ENCODE results near the gene NCKAP5. TPM values are rescaled to one million over a fixed set of nuclear protein-coding genes. Genes with fewer than 3 reads are reported as not detected.

Gene NCKAP5
- total and polyA plus RNA-seq, 2 of the 8 experiments (the other 6 are each of a cell fraction or from before 2014, with no cell fraction given), result 0.27 to 0.86 TPM

GRCh38 chr2:133378386-133378785 is 189.9 kb downstream of the NCKAP5 start:
- no peaks in the 10 kb centered on the region for H4K20me1 ChIP-seq (replicated peaks in 1 of 2; ENCODE audit: control insufficient read depth in 1 of 2, insufficient read depth in 2 of 2, low read length in 2 of 2)
- no peak overlapping the region for H4K5ac ChIP-seq (ENCODE audit: insufficient read length, low read depth, low read length)
- no peak overlapping the region for H2BK12ac ChIP-seq (ENCODE audit: low read depth, low read length)
- FAIRE-seq, result no peak
- H3K18ac ChIP-seq (ENCODE audit: extremely low read depth, low read length), result no peak overlapping the region
- peaks cover 0 to 8% (median 3%) of the 10 kb centered on the region in 4 experiments; a peak in 4 of 7 replicates for H3K4me1 ChIP-seq (replicated peaks in 1 of 4; ENCODE audit: control insufficient read depth in 3 of 4, insufficient read depth in 4 of 4, low read length in 3 of 4)
- 79% methylated on average over 1 of the region's 1 CpG; no CpG with 5 or more reads in 1 of the 2 experiments for WGBS, 2 experiments (ENCODE audit: extremely low coverage in 1 of 2, insufficient coverage in 1 of 2, insufficient read length in 1 of 2, insufficient replicate concordance in 2 of 2, low coverage in 1 of 2, low lambda C conversion rate in 2 of 2, missing lambda C conversion rate in 1 of 2)
- no peak overlapping the region for H2BK120ac ChIP-seq (replicated peaks; ENCODE audit: low read depth, low read length)
- H2AK5ac ChIP-seq (ENCODE audit: low read depth, low read length), result no peak overlapping the region
- no peak overlapping the region for H2AFZ ChIP-seq (ENCODE audit: low read length)
- H3K9ac ChIP-seq (replicated peaks in 1 of 4; ENCODE audit: extremely low read depth in 1 of 4, low read depth in 3 of 4, low read length in 3 of 4), result no peak overlapping the region
- H3K4ac ChIP-seq (replicated peaks; ENCODE audit: insufficient read length, low read depth, low read length), result no peak overlapping the region
- H3K4me3 ChIP-seq (ENCODE audit: extremely low read depth in 1 of 4, insufficient read depth in 2 of 4, low read depth in 3 of 4, low read length in 4 of 4), result no peak overlapping the region
- CTCF ChIA-PET (ENCODE audit: partially characterized antibody), result no interaction called here
- H3K56ac ChIP-seq (replicated peaks; ENCODE audit: insufficient read length, low read depth, low read length), result no peak overlapping the region
- H3K9me3 ChIP-seq (ENCODE audit: insufficient read depth in 2 of 2, low read depth in 1 of 2, low read length in 1 of 2), result no peaks in the 10 kb centered on the region
- no peak overlapping the region for H4K91ac ChIP-seq (replicated peaks; ENCODE audit: insufficient read length, low read length)
- H4K8ac ChIP-seq (ENCODE audit: extremely low read depth, insufficient read depth, low read length), result no peak overlapping the region
- H3K36me3 ChIP-seq (ENCODE audit: control insufficient read depth in 2 of 4, insufficient read depth in 4 of 4, low read length in 3 of 4), result no peaks in the 10 kb centered on the region
- H3K23me2 ChIP-seq (ENCODE audit: low read depth, low read length), result no peaks in the 10 kb centered on the region; the same call in 1 of the 2 replicates
- H3K27ac ChIP-seq (ENCODE audit: low read depth, low read length), result no peak overlapping the region
- no peak overlapping the region for H3K4me2 ChIP-seq (ENCODE audit: insufficient read depth in 1 of 2, low read depth in 2 of 2, low read length in 2 of 2)
- no peak overlapping the region for H3K14ac ChIP-seq (ENCODE audit: insufficient read length)
- H3K79me2 ChIP-seq (ENCODE audit: control insufficient read depth in 1 of 2, insufficient read depth in 2 of 2, low read length in 2 of 2), result no peaks in the 10 kb centered on the region
- H3K23ac ChIP-seq (ENCODE audit: insufficient read length), result no peak overlapping the region
- H3K79me1 ChIP-seq (ENCODE audit: low read depth, low read length), result no peaks in the 10 kb centered on the region
- no peaks in the 10 kb centered on the region for H3K27me3 ChIP-seq (replicated peaks in 1 of 4; ENCODE audit: control insufficient read depth in 3 of 4, extremely low read depth in 1 of 4, insufficient read depth in 3 of 4, low read length in 3 of 4)
- DNase-seq (ENCODE audit: low read depth in 1 of 2, low spot score in 2 of 2), result no peak
- no peak overlapping the region for H2BK20ac ChIP-seq (ENCODE audit: low read length)
- H2BK5ac ChIP-seq (ENCODE audit: low read depth, low read length), result no peak overlapping the region
- H2BK15ac ChIP-seq (ENCODE audit: low read length), result no peak overlapping the region
- POLR2A ChIA-PET (ENCODE audit: partially characterized antibody), result interaction anchor here (1.1 kb wide), 1 partner anchor 34 kb away, joined by 3 read pairs; no protein-coding TSS in a partner anchor
- no peak for TF ChIP-seq KDM5A (IDR thresholded peaks at IDR 0.05; ENCODE audit: low read length)
- TF ChIP-seq CHD2 (IDR thresholded peaks at IDR 0.05; ENCODE audit: low read length), result no peak
